Cardiac septum (tissue), 1 donor: ENCODE measurements around the gene CSK. TPM values are rescaled to one million over a fixed set of nuclear protein-coding genes. Genes with fewer than 3 reads are reported as not detected.

ENCODE experiments used
- DNase-seq: peaks from one replicate; pipeline ENCODE4 v3.0.0-alpha.2; 2020; ENCODE audit warnings: low spot score
- intact Hi-C: fragments of 100-400 bp; cut with DNase I; formaldehyde crosslinking; loops from one replicate; pipeline ENCODE4 v1.14.0; 2022
- total RNA-seq: library from RNA; stranded (reverse); fragmentation: NEBNext Ultra II Directional; extraction: Animal tissue kit (Norgen Biotek cat#: 25700); gene quantifications from one replicate; pipeline ENCODE4 v1.2.1, GENCODE V29; 2021
- donor health status: DM: no; HTN: no; CAD: no.

Gene CSK
- total RNA-seq, 1 donor from 2014 or later = 29.5 TPM

DNA sequence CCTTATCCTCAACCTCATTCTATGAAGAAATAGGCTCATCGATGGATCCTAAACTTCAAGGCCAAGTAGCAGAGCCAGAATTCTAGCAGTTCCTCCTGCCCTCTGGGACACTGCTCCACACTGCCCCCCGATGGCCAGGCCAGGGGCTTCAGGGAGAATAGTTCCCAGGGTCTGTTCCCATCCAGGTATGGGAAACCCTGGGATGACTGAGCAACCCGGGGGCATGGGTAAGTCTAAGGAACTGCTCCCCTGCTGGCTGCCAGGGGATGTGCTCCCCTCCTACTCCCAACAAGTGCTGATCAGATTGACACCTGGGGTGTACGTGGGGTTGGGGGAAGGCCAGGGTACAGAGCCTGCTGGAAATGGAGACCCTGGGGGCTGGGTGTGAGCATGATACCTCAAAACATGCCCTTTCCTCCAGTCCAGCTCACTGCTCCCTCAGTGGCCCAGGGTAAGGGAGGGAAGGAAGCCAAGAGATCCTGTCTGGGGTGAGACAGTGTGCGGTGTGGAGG, 53.5 kb downstream of the CSK start:
- intact Hi-C loops = loop anchor here (5.0 kb wide), 1 partner anchor 63 kb away; no protein-coding TSS in a partner anchor
- DNase-seq = no peak

DNA sequence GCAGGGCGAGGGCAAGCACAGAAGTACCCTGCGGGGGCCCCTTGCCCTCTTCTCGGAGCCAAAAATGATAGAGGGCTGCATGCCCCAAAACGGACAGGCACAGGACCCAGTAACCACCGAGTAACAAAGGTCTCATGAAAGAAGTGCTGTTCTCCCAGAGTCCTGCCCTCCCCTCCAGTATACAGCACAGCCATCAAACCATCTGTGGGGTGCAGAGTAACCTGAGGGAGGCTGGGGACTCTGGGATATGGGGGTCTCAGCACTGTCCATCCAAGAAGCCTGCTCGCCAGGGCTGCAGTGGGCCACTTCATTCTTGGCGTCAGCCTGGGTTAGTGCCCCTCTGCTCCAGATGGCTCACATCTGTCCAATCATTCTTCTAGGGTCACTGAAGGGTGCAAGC, 55.0 kb downstream of the CSK start:
- intact Hi-C loops = loop anchor here (5.0 kb wide), 1 partner anchor 65 kb away; no protein-coding TSS in a partner anchor
- DNase-seq = no peak

GRCh38 chr15:74837482-74838136, 55.7 kb downstream of the CSK start:
- no peak for DNase-seq
- intact Hi-C loops = loop anchor here (5.0 kb wide), 1 partner anchor 65 kb away; no protein-coding TSS in a partner anchor

- intact Hi-C loops = loop anchor here (5.0 kb wide), 1 partner anchor 66 kb away; no protein-coding TSS in a partner anchor
- no peak for DNase-seq
Measured at GRCh38 chr15:74838137-74838516, 56.2 kb downstream of the CSK start.

- no peak for DNase-seq
- intact Hi-C loops = loop anchor here (5.0 kb wide), 1 partner anchor 67 kb away; no protein-coding TSS in a partner anchor
Measured at GRCh38 chr15:74838746-74839525, 57.1 kb downstream of the CSK start.

GRCh38 chr15:74839526-74840395, 57.9 kb downstream of the CSK start:
- DNase-seq = no peak
- intact Hi-C loops = loop anchor here (5.0 kb wide), 1 partner anchor 67 kb away; no protein-coding TSS in a partner anchor

- intact Hi-C loops = no loop called here
- DNase-seq = no peak
Measured at GRCh38 chr15:74840851-74841775, 59.2 kb downstream of the CSK start.

DNA sequence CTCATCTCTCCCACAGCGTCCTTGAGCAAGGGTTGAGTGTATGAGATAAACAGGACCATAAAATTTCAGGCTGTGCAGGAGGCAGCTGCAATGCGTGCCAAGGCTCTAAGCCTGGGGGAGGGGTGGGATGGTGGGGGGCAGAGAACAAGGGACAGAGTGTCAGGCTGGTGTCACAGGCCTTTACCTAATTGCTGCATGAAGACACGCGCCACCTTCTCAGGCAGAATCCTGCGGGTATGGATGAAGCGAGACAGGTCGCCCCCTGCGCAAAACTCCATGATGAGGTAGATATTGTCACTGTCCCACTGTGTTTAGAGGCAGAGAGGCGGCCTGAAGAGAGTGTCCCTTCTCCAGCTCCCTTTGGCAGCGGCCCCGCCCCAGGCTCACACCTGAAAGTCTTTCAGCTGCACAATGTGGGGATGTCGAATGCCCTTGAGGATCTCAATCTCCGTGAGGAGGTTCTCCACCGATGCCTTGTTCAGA, 60.1 kb downstream of the CSK start:
- intact Hi-C loops = loop anchor here (2.0 kb wide), 1 partner anchor 61 kb away; no protein-coding TSS in a partner anchor

DNA sequence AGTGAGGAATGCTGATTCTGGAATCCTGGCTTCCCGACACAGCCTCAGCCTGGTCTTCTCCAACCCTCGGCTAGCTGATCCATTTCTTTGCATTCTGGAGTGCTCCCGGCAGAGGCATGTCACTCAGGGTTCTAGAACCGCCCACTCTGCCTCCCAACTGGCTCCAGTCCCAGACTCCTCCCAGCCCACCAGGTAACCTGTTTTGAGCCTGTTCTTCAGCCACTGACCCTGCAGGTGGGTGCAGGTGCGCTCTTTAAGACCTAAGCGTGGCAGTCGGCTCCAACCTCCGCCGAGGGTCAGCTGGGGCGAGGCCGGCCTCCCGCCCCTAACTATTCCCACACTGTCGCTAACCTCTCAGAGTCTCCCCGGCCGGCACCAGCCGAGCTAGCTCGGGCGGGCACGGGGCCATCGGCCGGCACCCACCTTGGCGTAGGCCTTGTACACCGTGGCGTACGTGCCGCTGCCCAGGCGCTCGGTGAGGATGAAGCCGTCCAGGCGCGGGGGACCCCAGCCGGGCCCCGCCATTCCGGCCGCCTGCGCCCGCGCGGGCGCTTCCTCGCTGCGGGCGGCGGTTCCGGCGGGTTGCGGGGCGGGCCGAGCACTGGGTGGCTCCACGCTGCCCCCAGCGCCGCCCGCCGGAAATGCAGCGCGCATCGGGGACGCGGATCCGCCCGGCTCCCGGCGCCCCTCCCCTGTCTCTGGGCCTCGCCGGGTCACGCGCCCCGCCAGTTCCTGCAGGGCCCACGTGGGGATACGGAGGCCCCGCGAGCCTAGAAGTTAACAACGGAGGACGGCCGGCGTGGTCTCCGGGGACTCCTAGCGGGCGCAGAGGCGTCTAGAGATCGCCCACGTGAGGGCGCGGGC, 60.9 kb downstream of the CSK start, which contains the start of gene ULK3:
ULK3 (minus strand) TSS at position 576 of the 864 bp plus-strand sequence; CDS start at position 525, 51 bp downstream.
- intact Hi-C loops = loop anchor here (2.0 kb wide), 1 partner anchor 60 kb away; no protein-coding TSS in a partner anchor
- peak; percentile 96 for DNase-seq

More for the DNA sequence above, 60.1 kb downstream of the CSK start:
- no peak for DNase-seq

GRCh38 chr15:74843445-74843828, 61.6 kb downstream of the CSK start:
- intact Hi-C loops = loop anchor here (2.0 kb wide), 1 partner anchor 59 kb away; no protein-coding TSS in a partner anchor
- no peak for DNase-seq

GRCh38 chr15:74843891-74844299, 62.0 kb downstream of the CSK start:
- intact Hi-C loops = loop anchor here (2.0 kb wide), 1 partner anchor 59 kb away; no protein-coding TSS in a partner anchor
- DNase-seq = no peak

GRCh38 chr15:74844319-74845207, 62.7 kb downstream of the CSK start:
- intact Hi-C loops = no loop called here
- DNase-seq = no peak

DNA sequence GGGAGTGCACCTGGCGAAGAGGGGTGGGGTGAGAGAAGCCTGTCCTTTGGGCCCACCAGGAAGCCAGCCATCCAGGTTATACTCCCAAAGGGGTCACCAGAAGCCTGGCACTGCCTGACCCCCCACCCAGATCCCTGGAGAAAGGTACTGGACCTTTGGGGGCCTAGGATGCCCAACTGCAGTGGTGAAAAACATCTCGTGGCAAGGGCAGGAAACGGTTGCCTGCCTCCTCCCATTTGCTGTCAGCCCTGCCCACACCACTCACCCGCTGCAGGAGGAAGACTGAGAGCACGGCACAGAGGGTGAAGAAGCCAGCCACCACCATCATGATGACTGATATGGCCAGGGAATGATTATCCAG, 63.3 kb downstream of the CSK start:
- intact Hi-C loops = no loop called here
- no peak for DNase-seq

- no peak for DNase-seq
- intact Hi-C loops = no loop called here
Measured at GRCh38 chr15:74845581-74845980, 63.7 kb downstream of the CSK start.

DNA sequence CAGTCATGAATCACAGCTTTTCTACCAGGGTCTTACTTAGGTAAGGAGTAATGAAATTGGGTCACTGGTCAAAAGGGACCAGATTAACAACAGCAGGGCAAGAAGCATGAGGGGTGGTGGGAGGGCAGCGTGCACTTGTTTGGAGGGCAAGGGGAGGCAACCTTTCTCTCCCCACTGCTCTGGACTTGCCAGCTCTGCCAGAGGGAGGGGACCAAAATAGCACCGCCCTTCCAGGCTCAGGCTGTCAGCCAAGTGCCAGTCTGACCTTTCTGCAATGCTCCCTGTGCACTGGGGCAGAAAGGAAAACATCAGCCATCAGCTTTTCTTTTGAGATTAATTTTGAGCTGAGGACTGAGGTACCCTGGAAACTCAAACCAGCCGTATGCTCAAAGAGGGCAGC, 65.6 kb downstream of the CSK start:
- intact Hi-C loops = no loop called here
- no peak for DNase-seq

DNA sequence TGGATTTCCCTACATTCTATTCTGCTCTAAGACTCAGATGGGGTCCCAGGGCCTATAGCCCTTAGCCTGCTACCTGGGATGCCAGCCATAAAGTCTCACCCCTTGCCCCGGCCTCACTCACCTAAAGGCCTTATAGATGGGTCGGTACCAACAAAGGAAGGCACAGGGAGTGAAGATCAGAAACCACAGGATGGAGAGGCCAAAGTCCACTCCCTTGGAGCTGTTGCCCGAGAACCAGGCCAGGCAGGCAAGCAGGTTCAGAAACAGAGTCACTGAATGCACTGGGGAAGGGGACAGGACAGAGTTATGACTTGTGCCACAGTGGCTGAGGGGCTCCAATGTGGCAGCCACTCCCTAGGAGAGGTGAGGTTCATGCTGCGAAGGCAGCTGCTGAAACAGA, 68.5 kb downstream of the CSK start:
- DNase-seq = no peak
- intact Hi-C loops = no loop called here
